Activated naive CD4-positive, alpha-beta T cell treated with anti-CD3 and anti-CD28 coated beads for 36 hours (primary cell): ENCODE results near the gene IQCM. TPM values are rescaled to one million over a fixed set of nuclear protein-coding genes. Genes with fewer than 3 reads are reported as not detected.

Source experiments
- CTCF ChIA-PET: fragments of 350-600 bp; sonication (Branson Sonifier 250); formaldehyde crosslinking; loops from one replicate; lab custom pipeline; 2021; ENCODE audit warnings: antibody characterized with exemption; lab: Charles Lee
- DNase-seq: peaks from one replicate; pipeline ENCODE4 v3.0.0-alpha.2; 2020
- H3K27ac Mint-ChIP-seq: one replicate; pipeline ENCODE4 v1.8.0; 2021; ENCODE audit warnings: mild to moderate bottlenecking, mixed read lengths
- H3K27me3 Mint-ChIP-seq: one replicate; pipeline ENCODE4 v1.8.0; 2021; ENCODE audit warnings: low read depth, mixed read lengths
- H3K36me3 Mint-ChIP-seq: one replicate; pipeline ENCODE4 v1.8.0; 2021; ENCODE audit warnings: low read depth, mixed read lengths
- H3K4me1 Mint-ChIP-seq: one replicate; pipeline ENCODE4 v1.8.0; 2021; ENCODE audit warnings: low read depth, mixed read lengths
- H3K4me3 Mint-ChIP-seq: one replicate; pipeline ENCODE4 v1.8.0; 2021; ENCODE audit warnings: mild to moderate bottlenecking, moderate library complexity, mixed read lengths
- H3K9me3 Mint-ChIP-seq: one replicate; pipeline ENCODE4 v1.8.0; 2021; ENCODE audit warnings: mixed read lengths
- intact Hi-C: fragments of 100-400 bp; cut with micrococcal nuclease; formaldehyde crosslinking; loops from one replicate; pipeline ENCODE4 v1.15.1; 2023
- total RNA-seq, 2 experiments: library from RNA; stranded (reverse); gene quantifications; one replicate each; pipeline ENCODE4 v1.2.3, GENCODE V29; 2021

The IQCM gene
- total RNA-seq, 2 experiments from 2014 or later: not detected

DNA sequence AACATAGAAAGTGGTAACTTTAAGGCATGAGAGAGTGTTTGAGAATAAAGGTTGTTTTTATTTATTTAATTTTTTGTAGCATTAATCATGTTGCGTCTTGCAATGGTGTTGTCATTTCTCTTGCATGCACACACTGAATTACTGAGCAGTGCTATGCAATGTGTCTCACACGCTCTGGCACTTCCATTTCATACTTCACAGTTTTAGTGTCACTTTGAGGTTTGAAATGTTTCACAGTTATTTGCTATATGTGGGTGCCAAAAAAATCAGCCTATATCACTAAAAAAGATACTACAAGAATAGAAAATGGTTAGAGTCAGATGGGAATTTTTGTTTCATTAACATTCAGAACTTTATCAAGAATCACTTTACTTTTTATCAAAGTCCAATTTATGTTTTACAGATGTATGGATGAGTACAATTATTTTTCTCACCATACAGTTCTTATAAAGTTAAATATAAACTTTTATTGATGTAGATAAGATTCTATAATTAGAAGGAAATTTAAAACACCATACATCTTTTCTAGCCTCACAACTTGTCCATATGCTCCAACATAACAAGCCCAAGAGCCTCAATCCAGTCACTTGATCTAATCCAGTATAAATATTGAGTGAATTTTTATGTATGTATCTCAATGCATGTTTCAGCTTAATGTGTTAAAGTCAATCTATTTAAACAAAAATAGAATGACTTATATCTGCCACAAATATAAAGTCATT is 114.0 kb downstream of the IQCM start:
- intact Hi-C loops: no loop called here
- H3K4me3 Mint-ChIP-seq: no peak overlapping the region
- CTCF ChIA-PET: no interaction called here
- no peak for DNase-seq
- no peaks in the 10 kb centered on the region for H3K9me3 Mint-ChIP-seq
- no peak overlapping the region for H3K27ac Mint-ChIP-seq
- no peaks in the 10 kb centered on the region for H3K27me3 Mint-ChIP-seq
- H3K4me1 Mint-ChIP-seq: no peaks in the 10 kb centered on the region
- no peaks in the 10 kb centered on the region for H3K36me3 Mint-ChIP-seq

DNA sequence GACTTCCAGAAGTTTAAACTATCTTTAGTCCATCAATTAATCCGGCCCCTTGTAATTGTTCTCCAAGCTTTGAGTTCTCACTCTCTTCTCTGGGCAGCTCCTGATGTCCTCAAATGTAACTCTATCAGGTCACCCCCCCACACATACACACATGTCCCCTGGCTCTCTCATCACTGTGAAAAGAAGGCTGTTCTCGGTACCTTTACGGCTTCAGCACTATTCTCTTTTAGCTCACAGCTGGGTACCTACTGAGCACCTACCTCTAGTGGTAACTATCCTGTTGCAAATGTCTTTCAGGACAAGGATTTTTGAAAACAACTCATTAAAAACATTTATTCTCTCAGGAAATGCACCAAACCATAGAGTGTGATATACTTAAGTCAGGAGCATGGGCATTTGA is 115.4 kb downstream of the IQCM start:
- Mint-ChIP-seq H3K36me3 (no peaks in the 10 kb centered on the region), H3K9me3 (no peaks in the 10 kb centered on the region), H3K4me1 (no peaks in the 10 kb centered on the region), H3K27ac (no peak overlapping the region), H3K27me3 (no peaks in the 10 kb centered on the region), H3K4me3 (no peak overlapping the region)
- intact Hi-C loops: no loop called here
- no peak for DNase-seq
- CTCF ChIA-PET: no interaction called here

GRCh38 chr4:149699642-149700041 is 116.0 kb downstream of the IQCM start:
- intact Hi-C loops: no loop called here
- Mint-ChIP-seq H3K27ac (no peak overlapping the region), H3K4me3 (no peak overlapping the region), H3K4me1 (no peaks in the 10 kb centered on the region), H3K36me3 (no peaks in the 10 kb centered on the region), H3K9me3 (no peaks in the 10 kb centered on the region), H3K27me3 (no peaks in the 10 kb centered on the region)
- DNase-seq: no peak
- CTCF ChIA-PET: no interaction called here

- intact Hi-C loops: no loop called here
- CTCF ChIA-PET: no interaction called here
- H3K36me3 Mint-ChIP-seq: no peaks in the 10 kb centered on the region
- no peak overlapping the region for H3K4me3 Mint-ChIP-seq
- H3K27me3 Mint-ChIP-seq: no peaks in the 10 kb centered on the region
- H3K27ac Mint-ChIP-seq: no peak overlapping the region
- DNase-seq: no peak
- H3K4me1 Mint-ChIP-seq: no peaks in the 10 kb centered on the region
- peaks cover 4% of the 10 kb centered on the region for H3K9me3 Mint-ChIP-seq
Measured at GRCh38 chr4:149690726-149691125, 124.9 kb downstream of the IQCM start.

DNA sequence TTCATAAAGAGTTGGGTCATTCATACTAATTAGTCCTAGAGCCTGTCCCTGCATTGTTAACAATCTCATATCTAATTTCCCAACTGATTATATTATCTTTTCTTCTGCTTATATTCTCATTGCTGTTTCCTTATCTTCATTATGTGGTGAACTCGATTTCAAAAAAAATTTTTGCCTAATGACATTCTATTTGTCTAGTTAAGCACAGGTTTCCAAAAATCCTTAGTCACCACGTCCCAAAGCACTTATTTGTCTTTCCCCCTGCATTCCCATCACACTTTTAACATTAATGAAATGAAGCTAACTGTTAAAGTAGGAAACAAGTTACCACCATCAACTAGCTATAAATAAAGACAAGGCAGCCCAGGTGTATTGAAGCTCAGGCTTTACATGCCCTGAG is 131.1 kb downstream of the IQCM start:
- H3K36me3 Mint-ChIP-seq: no peaks in the 10 kb centered on the region
- intact Hi-C loops: no loop called here
- H3K4me1 Mint-ChIP-seq: no peaks in the 10 kb centered on the region
- CTCF ChIA-PET: no interaction called here
- DNase-seq: no peak
- no peaks in the 10 kb centered on the region for H3K27me3 Mint-ChIP-seq
- no peak overlapping the region for H3K4me3 Mint-ChIP-seq
- no peaks in the 10 kb centered on the region for H3K9me3 Mint-ChIP-seq
- H3K27ac Mint-ChIP-seq: no peak overlapping the region

- DNase-seq: no peak
- intact Hi-C loops: no loop called here
- Mint-ChIP-seq H3K27ac (no peak overlapping the region), H3K9me3 (peaks cover 15% of the 10 kb centered on the region), H3K4me3 (no peak overlapping the region), H3K36me3 (no peaks in the 10 kb centered on the region), H3K4me1 (no peaks in the 10 kb centered on the region), H3K27me3 (no peaks in the 10 kb centered on the region)
- CTCF ChIA-PET: no interaction called here
Measured at GRCh38 chr4:149676076-149676475, 139.6 kb downstream of the IQCM start.

DNA sequence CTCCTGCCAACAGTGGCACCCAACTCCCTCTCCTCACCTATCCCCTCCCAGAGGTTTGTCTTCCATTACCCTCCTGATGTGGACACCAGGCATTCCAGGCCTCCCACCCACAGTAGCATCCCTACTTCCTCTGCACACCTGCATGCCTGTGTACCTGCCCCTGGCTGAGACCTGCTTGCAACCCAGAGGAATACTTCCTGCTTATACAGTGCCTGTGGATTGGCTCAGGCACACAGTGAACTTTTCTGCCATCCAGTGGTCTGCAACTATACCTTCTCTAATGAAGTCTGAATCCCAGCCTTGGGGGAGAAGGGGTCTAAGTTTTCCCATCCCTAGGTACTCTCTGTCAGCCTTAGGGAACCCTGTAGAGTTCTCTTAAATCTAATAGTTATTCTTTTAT is 169.9 kb downstream of the IQCM start:
- H3K9me3 Mint-ChIP-seq: peaks cover 2% of the 10 kb centered on the region
- intact Hi-C loops: no loop called here
- H3K4me1 Mint-ChIP-seq: no peaks in the 10 kb centered on the region
- DNase-seq: no peak
- no peak overlapping the region for H3K27ac Mint-ChIP-seq
- H3K36me3 Mint-ChIP-seq: no peaks in the 10 kb centered on the region
- no peak overlapping the region for H3K4me3 Mint-ChIP-seq
- CTCF ChIA-PET: no interaction called here
- no peaks in the 10 kb centered on the region for H3K27me3 Mint-ChIP-seq

DNA sequence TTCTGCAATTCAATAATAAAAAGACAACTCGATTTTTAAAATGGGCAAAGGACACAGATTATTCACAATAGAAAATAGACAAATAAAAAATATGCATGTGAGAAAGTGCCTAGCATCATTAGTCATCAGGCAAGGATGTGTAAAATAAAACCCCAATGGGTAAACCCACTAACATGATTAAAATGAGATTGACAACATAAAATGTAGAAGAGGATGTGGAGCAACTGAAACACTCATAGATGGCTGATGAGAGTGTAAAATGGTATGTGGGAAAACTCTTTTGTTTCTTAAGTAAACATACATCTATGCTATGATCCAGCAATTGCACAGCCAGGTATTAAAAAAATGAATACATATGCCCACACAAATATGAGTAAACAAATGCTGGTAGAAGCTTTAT is 177.6 kb downstream of the IQCM start:
- no peak for DNase-seq
- CTCF ChIA-PET: interaction anchor here (0.6 kb wide), 1 partner anchor 29 kb away, joined by 3 read pairs; no protein-coding TSS in a partner anchor

GRCh38 chr4:149634368-149634767 is 181.3 kb downstream of the IQCM start:
- H3K27ac Mint-ChIP-seq: no peak overlapping the region
- no peaks in the 10 kb centered on the region for H3K36me3 Mint-ChIP-seq
- no peaks in the 10 kb centered on the region for H3K27me3 Mint-ChIP-seq
- H3K9me3 Mint-ChIP-seq: no peaks in the 10 kb centered on the region
- intact Hi-C loops: no loop called here
- H3K4me3 Mint-ChIP-seq: no peak overlapping the region
- no peak for DNase-seq
- no peaks in the 10 kb centered on the region for H3K4me1 Mint-ChIP-seq
- CTCF ChIA-PET: no interaction called here

More for the DNA sequence above, 177.6 kb downstream of the IQCM start:
- Mint-ChIP-seq H3K36me3 (no peaks in the 10 kb centered on the region), H3K4me3 (no peak overlapping the region), H3K9me3 (no peaks in the 10 kb centered on the region), H3K27ac (no peak overlapping the region), H3K4me1 (no peaks in the 10 kb centered on the region), H3K27me3 (no peaks in the 10 kb centered on the region)
- intact Hi-C loops: no loop called here

DNA sequence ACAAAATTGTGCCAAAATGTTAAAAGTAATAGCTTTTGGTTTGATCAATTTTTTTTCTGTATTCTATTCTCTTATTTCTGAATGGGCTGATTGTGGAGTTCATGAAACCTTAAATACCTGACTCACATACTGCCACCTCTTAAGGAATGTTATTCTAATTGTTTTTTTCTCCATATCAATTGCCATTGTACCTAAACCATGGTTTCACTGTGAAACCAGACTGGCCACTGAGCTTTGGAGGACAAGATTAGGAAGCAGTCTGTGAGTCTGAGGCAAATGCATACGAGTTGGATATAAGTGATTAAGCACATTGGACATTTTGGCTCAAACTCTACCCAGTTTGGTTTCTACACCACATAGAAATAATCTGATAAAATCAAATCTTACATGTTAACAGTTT is 184.0 kb downstream of the IQCM start:
- Mint-ChIP-seq H3K4me3 (no peak overlapping the region), H3K27me3 (no peaks in the 10 kb centered on the region), H3K4me1 (no peaks in the 10 kb centered on the region), H3K9me3 (peaks cover 2% of the 10 kb centered on the region), H3K36me3 (no peaks in the 10 kb centered on the region), H3K27ac (no peak overlapping the region)
- CTCF ChIA-PET: no interaction called here
- intact Hi-C loops: no loop called here
- no peak for DNase-seq

DNA sequence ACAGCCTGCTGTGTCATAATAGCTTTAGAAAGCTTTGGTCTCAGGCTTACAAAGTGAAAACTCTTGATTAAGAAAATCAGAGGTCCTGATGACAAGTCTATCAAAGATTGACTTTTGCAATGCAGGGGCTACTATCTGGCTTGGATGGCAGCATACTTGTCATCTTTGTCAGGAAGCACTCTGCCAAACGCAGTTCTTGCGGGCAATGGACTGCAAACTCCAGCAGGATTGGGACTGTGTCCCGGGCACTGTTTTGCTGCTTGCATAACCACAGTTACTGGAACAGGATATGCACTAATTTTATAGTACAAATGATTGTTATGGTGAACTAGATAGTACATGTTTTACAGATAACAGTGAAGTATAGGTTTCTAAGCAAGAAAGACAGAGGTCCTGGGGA is 185.6 kb downstream of the IQCM start:
- intact Hi-C loops: no loop called here
- Mint-ChIP-seq H3K36me3 (no peaks in the 10 kb centered on the region), H3K4me3 (no peak overlapping the region), H3K27me3 (no peaks in the 10 kb centered on the region), H3K9me3 (peaks cover 5% of the 10 kb centered on the region), H3K27ac (no peak overlapping the region), H3K4me1 (no peaks in the 10 kb centered on the region)
- no peak for DNase-seq
- CTCF ChIA-PET: no interaction called here

DNA sequence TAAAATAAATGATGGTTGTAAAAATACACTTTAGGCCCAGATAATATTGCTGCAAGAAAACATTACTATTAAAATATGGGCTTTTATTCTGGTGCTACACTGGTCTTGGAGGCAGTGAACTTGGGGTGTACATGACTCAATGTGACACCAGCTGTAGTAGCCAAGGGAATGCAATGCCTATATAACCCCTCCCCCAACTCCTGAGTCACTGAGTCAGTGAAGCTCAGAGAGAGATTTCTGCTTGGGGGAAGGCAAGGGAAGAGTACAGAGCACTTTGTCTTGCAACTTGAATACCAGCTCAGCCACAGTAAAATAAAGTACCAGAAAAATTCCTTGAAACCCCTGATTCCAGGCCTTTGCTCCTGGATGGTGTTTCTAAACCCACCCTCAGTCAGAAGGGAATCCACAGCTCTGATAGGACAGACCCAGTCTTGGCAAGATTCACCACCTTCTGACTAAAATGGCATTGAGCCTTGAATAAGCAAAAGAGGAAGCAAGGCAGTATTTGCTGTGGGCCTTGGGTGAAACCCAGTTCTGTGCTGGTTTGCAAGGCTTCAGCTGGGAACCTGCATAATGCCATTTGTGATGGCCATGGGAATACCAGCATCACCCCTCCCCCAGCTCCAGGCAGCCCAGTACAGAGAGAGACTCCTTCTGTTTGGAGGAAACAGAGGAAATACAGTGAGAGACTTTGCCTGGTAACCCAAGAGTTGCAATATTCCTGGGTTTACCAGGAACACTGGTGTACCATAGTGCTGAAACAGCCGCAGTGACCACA is 209.9 kb downstream of the IQCM start:
- no peak for DNase-seq
- CTCF ChIA-PET: no interaction called here
- peaks cover 12% of the 10 kb centered on the region for H3K9me3 Mint-ChIP-seq
- intact Hi-C loops: no loop called here
- H3K27ac Mint-ChIP-seq: no peak overlapping the region
- no peak overlapping the region for H3K4me3 Mint-ChIP-seq
- no peaks in the 10 kb centered on the region for H3K4me1 Mint-ChIP-seq
- H3K36me3 Mint-ChIP-seq: no peaks in the 10 kb centered on the region
- no peaks in the 10 kb centered on the region for H3K27me3 Mint-ChIP-seq

DNA sequence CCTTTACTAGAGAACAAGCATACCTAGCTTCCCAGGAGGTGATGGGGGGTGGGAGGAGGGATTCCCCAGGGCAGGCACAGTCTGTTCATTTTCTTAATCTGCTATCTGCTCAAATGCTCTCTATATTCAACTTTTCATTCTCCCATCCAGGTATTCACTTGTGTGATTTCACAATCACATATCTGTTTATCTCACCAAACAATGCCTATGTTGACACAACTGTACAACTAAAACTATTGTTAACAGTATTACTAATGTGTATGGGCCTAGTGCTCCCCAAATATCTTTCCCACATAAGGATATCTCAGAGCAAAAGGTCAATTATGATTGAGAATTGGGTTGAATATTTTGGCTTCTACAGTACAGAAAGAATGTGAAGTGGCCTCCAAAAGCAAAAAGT is 210.8 kb downstream of the IQCM start:
- Mint-ChIP-seq H3K27ac (no peak overlapping the region), H3K36me3 (no peaks in the 10 kb centered on the region), H3K9me3 (peaks cover 12% of the 10 kb centered on the region), H3K4me1 (no peaks in the 10 kb centered on the region), H3K4me3 (no peak overlapping the region), H3K27me3 (no peaks in the 10 kb centered on the region)
- DNase-seq: no peak
- CTCF ChIA-PET: no interaction called here
- intact Hi-C loops: no loop called here
